ENCODE data around the gene FANCC.
"Not testable (repeated sequence)": the region's sequence is repeated elsewhere in the genome, so short reads cannot be mapped to it uniquely, and the experiment has no call there.

The FANCC gene

GRCh38 chr9:95330720-95331404 is 13.4 kb upstream of the FANCC start:
- DNase-seq (ENCODE audit: low spot score), result no peak

DNA sequence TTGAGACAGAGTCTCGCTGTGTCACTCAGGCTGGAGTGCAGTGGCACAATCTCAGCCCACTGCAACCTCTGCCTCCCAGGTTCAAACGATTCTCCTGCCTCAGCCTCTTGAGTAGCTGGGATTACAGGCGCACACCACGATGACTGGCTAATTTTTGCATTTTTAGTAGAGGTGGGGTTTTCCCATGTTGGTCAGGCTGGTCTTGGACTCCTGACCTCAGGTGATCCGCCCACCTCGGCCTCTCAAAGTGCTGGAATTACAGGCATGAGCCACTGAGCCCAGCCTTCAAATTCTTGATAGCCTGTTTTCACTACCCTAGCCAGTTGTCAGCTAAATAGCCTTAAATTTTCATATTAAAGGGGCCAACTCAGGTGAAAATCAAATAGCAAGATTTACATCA is 11.6 kb upstream of the FANCC start:
- not testable (repeated sequence) for DNase-seq (ENCODE audit: low spot score)

GRCh38 chr9:95327239-95327865 is 9.8 kb upstream of the FANCC start:
- no peak for DNase-seq (ENCODE audit: low spot score)

- DNase-seq (ENCODE audit: low spot score), result no peak
Measured at GRCh38 chr9:95325221-95325620, 7.7 kb upstream of the FANCC start.

DNA sequence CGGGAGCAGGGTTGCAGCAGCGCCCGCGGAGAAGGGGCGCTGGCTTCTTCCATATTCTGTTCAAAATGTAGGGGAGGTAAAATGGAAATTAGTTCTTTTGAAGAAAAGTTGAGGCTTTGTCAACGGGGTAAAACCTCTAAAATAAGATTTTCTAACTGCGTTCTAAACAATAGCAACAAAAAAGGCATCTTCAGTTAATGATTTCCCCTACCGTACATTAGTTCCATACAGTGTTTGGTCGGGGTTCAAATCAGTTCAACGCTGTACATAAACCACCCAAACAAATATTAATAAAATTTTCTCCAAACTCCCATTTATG is 343 bp upstream of the FANCC start:
- no peak for DNase-seq (ENCODE audit: low spot score)

GRCh38 chr9:95316794-95317118 is 753 bp downstream of the FANCC start:
- DNase-seq (ENCODE audit: low spot score), result peak; percentile 39

- DNase-seq (ENCODE audit: low spot score), result no peak
Measured at GRCh38 chr9:95316274-95316673, 1.2 kb downstream of the FANCC start.

DNA sequence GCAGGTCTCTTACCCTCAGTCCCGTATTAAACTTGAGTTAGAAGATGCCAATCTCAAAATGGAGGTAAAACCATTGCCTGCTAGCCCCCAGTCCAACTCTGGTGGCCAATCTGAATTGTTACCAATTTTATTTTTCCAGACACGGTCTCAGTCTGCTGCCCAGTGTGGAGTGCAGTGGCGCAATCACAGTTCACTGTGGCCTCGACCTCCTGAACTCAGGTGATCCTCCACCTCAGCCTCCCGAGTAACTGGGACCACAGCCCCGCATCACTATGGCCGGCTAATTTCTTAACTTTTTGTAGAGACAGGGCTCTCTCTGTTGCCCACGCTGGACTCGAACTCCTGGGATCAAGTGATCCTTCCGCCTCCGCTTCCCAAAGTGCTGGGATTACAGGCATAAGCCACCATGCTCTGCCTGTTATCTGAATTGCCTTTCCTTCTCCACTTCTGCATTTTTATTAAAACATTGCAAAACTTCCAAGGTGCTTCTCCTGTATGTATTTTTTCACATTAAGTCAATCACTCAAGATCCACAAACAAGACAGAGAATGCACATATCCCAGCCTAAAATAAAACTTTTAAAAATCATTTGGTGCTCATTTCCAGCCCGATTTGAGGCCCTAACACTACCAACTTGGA is 2.3 kb downstream of the FANCC start:
- no peak for DNase-seq (ENCODE audit: low spot score)

DNA sequence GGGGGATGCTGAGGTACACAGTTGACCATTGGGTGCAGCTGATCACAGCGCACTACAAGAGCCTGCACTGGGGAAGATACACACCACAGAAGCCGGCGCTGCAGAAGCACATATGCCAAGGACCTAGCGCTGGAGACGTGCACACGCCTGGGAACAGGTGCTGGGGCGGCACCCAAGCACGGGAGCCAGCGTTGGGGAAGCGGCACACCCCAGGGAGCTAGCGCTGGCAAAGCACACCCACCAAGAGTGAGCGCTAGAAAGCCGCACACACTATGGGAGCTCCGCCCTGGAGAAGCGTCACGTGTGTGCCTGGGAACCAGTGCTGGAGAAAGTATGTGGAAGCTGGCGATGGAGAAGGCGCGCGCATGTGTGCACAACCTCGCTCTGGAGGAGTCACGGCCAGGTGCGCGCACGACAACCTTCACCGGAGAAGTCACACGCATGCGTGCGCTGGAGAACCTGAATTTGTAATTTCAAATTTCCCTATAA is 4.5 kb downstream of the FANCC start:
- DNase-seq (ENCODE audit: low spot score), result no peak

- DNase-seq (ENCODE audit: low spot score), result no peak
Measured at GRCh38 chr9:95311961-95312360, 5.5 kb downstream of the FANCC start.

DNA sequence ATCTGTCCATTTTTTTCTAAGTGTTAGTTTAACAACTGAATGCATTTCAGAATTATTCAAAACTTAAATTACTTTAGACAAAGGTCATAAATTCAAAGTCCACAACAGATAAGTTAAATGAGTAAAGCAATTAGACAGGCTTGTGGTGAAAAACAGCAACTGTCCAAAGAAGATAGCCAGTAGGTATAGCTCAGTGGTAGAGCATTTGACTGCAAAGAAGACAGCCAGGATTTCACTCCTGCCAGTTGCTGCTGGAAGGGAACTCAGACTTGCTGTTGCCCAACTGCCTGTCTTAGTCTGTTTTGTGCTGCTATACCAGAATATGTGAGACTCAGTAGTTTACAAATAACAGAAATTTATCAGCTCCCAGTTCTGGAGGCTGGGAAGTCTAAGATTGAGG is 10.0 kb downstream of the FANCC start:
- DNase-seq (ENCODE audit: low spot score), result no peak

GRCh38 chr9:95306819-95307218 is 10.7 kb downstream of the FANCC start:
- DNase-seq (ENCODE audit: low spot score), result no peak

DNA sequence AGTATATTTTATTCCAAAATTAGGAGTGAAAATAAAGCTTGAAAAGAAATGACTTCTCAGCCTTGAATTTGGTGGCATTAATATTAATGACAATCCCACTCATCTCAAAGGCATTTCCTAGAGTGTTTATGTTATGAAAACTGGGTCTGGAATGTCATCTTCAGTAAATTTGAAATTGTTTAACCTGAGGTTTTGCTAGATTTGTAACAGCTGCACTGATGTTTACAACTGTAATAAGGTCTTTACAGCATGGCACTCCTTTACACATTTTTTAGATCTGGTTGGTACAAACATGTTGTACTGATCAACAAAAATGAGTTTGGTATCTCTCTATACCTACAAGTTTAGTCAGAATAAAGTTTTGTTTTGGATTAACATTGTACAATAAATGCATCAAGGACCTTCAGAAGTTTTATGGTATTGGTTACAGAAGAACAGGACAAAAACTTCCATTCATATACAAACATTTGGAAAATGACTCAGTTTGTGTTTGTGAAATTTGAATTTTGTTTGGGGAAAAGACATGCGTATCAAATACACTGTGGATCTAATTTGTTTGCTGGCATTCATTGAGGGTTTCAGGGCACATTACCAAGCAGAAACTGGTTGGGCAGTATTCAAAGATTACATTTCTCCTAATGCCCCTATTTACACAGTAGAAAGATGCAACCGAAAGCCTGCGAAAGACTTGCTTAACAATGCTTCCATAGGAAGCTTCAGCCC is 11.6 kb downstream of the FANCC start:
- no peak for DNase-seq (ENCODE audit: low spot score)

DNA sequence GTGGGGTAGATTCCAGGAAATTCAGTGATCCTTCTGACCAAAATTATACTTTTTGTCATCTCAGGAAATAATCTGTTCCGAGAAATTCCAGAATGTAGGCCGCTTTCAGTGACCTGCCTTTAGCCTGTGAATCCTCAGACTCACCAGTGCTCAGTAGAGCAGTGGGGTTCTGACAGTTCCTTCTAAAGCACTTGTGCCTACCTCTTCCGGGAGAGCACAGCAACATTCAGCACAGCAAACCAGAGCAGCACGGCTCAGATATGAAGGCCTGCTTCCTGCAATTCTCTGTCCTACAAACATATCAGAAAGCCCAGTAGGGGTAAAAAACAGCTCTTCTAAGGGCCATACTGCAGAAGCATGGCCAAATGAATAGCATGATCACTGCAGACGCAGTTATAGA is 15.0 kb downstream of the FANCC start:
- DNase-seq (ENCODE audit: low spot score), result no peak

DNA sequence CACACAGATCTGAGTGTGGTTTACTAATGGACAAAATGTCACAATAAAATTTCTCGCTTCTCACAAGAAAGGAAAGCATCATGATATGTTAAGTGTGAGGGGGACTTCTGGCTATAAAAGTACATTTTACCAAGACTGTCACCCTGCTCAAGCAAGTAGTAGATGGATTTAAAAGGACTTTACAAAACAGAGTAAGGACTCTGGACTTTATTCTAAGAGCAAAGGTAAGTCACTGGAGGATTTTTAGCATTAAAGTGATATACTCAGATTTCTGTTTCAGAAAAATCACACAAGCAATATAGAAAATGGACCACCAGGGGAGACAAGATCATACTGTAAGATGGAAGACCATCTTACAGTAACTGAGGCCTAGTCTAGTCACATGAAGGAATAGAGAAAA is 19.7 kb downstream of the FANCC start:
- no peak for DNase-seq (ENCODE audit: low spot score)

- no peak for DNase-seq (ENCODE audit: low spot score)
Measured at GRCh38 chr9:95297316-95297715, 20.2 kb downstream of the FANCC start.

GRCh38 chr9:95296761-95297160 is 20.7 kb downstream of the FANCC start:
- DNase-seq (ENCODE audit: low spot score), result no peak

DNA sequence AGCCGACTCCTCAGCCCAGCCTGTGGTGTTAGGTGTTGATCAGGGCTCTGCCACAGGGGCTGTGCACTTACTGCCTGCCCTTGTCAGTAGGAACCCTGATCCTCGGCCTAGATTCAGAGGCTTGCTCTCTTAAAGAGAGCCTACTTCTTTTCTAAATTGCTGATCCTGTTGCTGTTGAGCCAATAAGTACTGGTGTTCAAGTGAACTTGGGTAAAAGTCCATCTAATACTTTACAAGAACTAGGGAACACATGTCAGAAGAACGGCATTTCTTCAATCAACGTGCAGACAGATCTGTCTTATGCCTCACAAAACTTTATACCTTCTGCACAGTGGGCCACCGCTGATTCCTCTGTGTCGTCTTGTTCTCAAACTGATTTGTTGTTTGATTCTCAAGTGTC is 24.2 kb downstream of the FANCC start:
- DNase-seq (ENCODE audit: low spot score), result not testable (repeated sequence)

GRCh38 chr9:95292226-95292625 is 25.3 kb downstream of the FANCC start:
- no peak for DNase-seq (ENCODE audit: low spot score)

- DNase-seq (ENCODE audit: low spot score), result no peak
Measured at GRCh38 chr9:95286151-95286550, 31.4 kb downstream of the FANCC start.

- DNase-seq (ENCODE audit: low spot score), result no peak
Measured at GRCh38 chr9:95285307-95285706, 32.2 kb downstream of the FANCC start.

DNA sequence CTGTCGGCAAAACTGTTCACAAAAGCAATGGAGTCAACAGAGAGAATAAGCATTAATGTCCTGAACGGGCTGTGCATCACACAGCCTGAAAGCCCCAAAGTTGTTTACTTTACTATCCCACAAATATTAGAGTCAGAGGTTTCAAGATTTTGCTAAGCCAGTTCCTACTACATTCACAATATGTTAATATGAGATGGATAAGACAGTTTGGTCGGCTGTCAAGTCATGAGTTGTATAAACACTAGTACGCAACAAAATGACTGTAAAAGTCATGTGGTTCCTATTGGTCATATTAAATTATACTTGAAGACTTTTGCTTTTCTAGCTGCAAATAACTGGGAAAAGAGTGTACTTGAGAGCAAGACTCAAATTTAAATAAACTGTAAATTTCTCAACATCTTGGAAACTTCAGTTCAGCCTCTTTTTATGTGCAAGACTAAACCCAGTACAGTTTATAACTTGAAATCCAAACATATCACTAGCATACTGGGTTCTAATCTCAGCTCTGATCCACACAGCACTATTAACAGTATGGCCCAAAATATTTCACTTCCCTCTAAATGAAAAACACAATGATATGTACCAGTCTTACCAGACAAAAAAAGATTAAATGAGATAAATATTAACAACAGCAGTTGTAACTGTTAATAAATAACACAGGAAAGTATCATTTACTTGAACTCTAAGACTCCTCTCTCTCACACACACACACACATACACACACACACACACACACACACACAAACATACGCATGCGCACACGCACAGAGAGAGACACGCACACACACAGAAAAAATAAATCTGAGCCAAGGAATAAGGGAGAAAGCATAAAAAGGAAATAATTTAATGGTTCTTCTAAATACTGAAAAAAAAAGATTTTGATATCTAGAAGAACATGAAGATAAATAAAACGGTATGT is 33.1 kb downstream of the FANCC start:
- no peak for DNase-seq (ENCODE audit: low spot score)
